ENCODE measurements around the gene SLC6A9.

SLC6A9 gene

GRCh38 chr1:44047131-44047530 lies 15.9 kb upstream of the SLC6A9 start:
- DNase-seq: no peak

DNA sequence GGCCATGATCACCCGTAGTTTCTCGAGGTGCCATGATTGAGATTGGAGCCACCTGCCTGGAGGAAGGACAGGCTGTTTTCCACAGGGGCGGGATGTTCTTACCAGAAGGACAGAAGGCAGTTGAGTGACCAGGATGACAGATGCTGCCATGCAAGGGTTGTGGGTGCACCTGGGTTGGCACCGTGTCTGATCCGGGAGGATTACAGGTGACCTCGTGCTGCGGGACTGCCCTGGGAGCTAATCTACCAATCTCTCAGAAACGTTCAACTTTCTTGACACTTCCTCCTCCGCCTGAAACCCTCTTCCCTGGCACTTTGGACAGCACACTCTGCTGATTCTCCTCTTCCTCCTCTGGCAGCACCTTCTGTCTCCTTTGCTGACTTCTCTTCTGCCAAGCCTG lies 13.8 kb upstream of the SLC6A9 start:
- no peak for DNase-seq

DNA sequence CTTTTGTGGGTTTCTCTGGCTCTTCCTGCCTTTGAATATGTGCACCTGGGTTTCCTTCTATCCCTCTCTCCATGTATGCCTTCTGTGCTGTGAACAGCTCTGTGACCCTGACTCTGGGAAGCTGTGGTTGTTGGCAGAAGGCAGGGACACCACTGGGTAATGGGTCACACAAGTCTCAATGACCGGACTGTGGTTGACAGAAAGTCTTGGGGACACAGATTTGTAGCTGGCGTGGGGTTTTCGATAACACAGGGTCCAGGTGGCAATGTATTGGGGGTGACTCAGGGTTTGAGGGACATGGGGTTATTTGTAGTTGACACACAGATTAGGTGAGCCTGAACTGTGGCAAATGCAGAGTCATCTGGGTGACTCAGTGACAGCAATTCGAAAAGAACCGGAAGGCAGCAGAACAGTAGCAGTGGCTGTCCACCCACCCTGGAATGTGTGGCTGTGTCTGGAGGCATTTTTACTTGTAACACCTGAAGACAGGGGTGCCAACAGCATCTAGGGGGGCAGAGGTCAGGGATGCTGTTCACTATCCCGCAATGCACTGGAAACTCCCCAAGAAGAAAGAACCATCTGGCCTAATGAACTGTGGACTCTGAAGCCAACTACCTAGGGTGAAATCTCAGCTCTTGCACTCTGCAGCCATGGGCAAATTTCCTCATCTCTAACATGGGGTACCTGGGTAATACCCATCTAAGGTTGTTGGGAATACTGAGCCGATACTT lies 13.0 kb upstream of the SLC6A9 start:
- DNase-seq: no peak

- no peak for DNase-seq
These were observed 12.2 kb upstream of the SLC6A9 start for GRCh38 chr1:44043176-44044070.

DNA sequence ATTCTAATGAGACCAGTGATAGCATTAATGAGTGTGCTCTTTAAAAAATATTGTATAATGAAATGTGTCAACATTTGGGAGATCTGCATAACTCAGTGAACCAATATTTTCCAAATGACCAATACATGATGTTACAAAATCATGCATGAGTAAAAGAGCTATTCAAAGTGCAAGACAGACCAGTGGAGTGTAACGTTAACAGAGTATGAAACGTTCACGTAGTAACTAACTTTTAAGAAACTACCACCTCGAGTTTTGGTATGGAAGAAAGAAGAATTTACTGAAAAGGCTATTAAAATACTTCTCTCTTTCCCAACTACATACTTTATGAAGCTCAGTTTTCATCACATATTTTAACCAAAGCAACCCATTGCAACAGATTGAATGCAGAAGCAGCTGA lies 9.6 kb upstream of the SLC6A9 start:
- DNase-seq: peak; percentile 52

DNA sequence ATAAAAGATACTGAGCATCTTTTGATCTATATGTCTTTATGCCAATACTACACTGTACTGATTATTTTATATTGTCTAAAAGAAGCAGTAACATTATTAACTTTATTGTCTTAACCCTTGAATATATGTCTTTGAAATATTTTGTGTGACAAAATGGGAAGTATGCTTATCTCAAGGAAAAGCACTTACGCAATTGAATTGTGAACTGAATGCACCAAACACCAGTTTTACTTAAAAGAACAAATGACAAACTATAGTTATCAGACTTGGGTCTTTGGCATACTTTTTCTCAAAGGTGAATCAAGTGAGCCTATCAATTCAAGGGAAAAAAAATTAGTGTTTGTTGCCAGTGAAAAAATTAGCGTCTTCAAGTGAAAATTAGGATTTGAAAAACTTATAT lies 9.2 kb upstream of the SLC6A9 start:
- peak; percentile 35 for DNase-seq

GRCh38 chr1:44038876-44039657 lies 7.8 kb upstream of the SLC6A9 start:
- no peak for DNase-seq

DNA sequence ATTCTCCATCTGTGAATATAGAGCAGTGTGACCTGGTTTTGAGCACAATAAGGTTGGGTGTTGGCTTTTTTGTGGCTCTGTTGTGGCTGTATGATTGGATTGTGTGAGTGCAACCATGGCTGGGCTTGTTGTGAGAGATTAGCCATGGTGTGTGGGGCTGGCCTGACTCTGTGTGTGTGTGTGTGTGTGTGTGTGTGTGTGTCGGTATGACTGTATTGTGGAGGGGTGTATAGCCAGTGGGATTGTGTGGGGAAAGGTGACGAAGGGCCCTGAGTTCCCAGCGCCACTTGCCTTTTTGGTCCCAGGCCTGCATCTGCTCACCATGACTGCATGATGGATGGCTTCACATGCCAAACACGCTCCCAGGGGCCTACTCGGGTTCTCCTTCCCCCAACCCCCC lies 5.9 kb upstream of the SLC6A9 start:
- DNase-seq: no peak

DNA sequence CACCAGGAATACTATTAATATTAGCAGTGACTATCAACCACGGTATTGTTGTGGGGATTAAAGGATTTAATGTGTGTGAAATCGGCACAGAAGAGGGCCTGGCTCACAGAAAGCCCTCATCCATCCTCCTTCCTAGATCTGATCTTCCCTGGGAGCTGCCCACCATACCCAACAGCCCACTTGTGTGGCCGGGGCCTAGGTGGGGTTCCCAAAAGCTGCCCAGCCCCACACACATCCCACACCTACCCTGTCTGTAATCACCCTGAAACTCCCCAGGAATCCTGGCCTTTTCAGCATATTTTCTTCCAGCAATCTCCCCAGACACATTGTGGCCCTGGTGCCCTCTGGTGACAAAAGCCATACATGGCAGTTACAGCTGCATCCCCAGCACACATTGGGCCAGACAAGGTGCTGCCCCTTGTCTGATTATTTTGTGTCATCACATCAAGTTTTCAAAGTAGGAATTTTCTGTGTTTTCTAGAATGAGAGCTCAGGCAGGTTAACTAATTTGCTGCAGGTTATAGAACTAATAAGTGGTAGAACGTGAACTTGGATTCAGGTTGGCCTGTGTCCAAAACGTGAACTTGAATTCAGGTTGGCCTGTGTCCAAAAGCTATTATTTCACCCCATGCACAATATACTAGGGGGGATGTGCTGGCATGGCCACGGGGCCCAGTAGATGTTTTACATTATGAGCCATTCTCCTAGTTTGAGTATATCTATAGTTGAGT lies 5.3 kb upstream of the SLC6A9 start:
- peak; percentile 67 for DNase-seq

DNA sequence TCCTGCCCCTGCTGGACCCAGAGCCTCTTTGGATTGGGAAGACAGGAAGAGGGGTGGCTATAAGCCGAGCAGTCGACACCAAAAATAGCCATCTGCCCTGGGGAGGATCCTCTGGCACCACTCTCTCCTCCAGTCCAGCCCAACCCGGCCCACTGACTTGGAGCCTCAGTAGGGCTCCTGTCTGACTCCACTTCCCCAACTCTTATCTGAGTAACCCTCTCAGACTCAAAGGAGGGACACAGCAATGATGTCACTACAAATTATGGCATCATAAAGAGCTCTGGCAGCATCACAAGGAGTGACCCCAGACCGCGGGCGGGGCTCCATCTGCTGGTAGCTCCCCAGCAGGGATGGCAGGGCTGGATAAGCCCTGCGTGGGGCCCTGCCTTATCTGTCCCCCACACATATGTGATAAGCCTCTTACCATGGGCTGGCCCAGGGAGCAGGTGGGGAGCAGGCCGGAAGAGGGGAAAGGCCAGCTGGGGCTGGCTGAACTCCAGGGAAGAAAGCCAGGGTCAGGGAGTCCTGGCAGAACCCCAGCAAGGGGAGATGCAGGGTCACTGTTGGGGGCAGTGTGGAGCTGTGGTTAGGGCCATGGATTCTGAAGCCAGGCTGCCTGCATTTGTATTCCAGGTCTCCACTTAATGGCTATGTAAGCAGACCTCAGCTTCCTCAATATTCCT lies 4.6 kb upstream of the SLC6A9 start:
- no peak for DNase-seq

DNA sequence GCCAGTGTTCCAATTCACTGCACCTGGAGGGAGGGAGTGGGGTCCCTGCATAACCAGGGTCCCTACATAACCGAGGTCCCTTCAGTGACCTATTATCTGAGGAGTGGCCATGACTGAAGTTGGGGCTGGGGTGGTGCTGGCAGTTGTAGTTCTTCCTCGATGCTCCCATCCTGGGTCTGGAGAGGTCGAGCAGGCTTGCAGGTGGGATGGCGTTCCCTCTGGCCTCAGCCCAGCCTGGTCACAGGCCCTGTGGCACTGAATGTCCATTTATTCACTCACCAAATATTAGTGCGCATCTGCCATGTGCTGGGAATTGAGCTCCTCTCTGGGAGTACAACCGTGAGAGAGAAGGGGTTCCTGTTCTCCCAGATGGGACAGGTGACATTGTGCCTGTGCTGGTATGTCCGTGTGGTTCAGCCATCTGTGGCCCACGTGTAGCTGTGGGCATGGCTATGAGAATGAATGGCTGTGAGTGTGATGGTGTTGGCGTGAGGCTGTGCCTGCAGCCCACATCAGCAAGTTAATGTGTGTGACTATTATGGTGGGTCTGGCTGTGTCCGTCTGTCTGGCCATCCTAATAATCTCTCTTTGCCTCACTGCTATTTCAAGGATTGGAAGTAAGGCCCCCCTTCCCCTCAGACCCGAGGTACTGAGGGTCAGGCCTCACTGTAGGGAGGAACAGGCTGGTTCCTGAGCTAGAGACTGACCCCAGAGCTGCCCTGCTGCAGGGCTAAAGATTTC lies 3.9 kb upstream of the SLC6A9 start:
- DNase-seq: no peak

- no peak for DNase-seq
These were observed 3.2 kb upstream of the SLC6A9 start for GRCh38 chr1:44034423-44034822.

- no peak for DNase-seq
These were observed 2.5 kb upstream of the SLC6A9 start for GRCh38 chr1:44033756-44034155.

DNA sequence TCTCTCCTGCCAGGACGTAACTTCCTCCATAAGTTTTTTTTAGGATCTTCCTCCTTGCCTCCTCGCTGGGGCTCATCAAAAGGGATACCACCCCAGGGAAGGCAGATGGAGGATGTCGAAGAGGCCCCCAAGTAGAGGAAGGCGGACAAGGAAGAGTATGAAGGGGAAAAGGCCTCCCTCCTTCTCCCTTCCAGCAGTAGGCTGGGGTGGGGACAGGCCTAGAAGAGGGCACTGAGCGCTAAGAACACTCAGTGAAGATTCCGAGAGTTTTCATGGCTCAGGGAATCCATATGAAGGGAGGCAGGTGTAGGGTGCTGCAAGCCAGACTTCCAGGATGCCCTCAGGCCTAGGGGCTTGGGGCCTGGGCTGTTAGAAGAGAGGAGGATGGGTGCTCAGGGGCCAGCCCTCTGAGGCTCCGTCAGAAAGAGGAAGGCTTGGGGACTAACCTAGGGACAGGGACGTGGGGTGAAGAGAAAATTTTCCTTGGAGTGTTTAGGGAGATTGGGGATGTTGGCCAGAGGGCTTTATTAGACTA lies 1.8 kb upstream of the SLC6A9 start:
- DNase-seq: no peak

GRCh38 chr1:44032170-44032790 lies 1.0 kb upstream of the SLC6A9 start:
- DNase-seq: no peak

GRCh38 chr1:44030605-44031251 lies 534 bp downstream of the SLC6A9 start:
- DNase-seq: no peak

GRCh38 chr1:44029911-44030604 lies 1.2 kb downstream of the SLC6A9 start:
- peak; percentile 88 for DNase-seq

DNA sequence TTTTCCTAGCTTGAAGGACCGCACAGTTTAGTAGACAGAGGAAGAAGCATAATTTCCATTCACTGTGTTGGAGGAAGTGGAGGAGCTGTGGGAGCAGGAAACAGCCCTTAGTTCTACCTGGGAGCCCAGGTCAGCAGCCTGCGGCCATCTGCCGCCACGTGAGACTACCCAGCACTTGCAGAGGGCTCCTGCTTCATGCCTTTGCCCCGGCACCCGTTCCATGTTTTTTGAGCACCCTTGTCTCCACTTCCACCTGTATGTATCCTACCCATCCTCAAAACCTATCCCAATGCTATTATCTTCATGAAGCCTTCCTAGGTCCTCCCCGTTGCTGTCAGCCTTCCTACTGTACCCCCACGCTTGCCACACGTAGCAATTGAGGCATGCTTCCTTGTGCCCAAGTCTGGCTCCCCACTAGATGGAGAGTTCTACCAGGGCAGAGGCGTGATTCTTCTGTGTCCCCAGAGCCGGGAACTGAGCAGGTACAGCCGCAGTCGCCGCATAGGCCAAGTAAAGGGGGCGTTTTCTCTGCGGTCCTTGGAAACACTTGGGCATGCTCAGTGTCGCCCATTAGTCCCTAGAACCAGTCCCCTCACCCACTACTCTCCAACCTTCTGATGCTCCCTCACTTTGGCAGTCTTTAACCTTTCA lies 1.9 kb downstream of the SLC6A9 start:
- DNase-seq: no peak

DNA sequence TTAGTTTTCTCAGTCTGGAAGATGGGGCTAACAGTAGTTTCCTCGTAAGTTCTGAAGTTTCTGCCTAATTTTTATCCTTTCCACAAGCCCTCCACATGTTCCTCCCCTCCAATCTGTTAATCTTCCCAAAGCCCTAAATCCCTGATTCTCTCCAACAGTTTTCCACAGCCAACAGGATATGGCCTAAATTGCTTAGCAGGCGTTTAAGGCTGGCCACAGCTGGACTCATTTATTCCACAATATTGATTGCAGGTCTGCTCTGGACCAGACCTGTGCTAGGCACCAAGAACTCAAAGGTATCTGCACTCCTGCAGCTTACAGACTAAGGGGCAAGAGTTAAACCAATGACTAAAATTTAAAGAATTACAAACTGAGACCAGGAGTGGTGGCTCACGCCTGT lies 3.9 kb downstream of the SLC6A9 start:
- no peak for DNase-seq

All from inflammatory macrophage treated with lipopolysaccharide for 4 hours (primary cell).